H1 (cell line): ENCODE results near the gene R3HDM4. TPM values are rescaled to one million over a fixed set of nuclear protein-coding genes. Genes with fewer than 3 reads are reported as not detected.

ENCODE experiments used
- JUN ChIP-seq: IDR thresholded peaks from 2 replicates; pipeline ENCODE4 v1.6.1; 2011; ENCODE audit warnings: low read depth, mild to moderate bottlenecking, improper control_type of control experiment, low read length
- RFX5 ChIP-seq: IDR thresholded peaks from 2 replicates; pipeline ENCODE4 v1.6.1; 2011; ENCODE audit warnings: low read depth, low read length, improper control_type of control experiment, borderline replicate concordance
- RNF2 ChIP-seq: fragments of 200-900, 300-1000 bp; sonication (generic); IDR thresholded peaks from 2 replicates; pipeline ENCODE4 v1.7.1; 2016; ENCODE audit warnings: borderline replicate concordance, low read depth, mild to moderate bottlenecking, antibody characterized with exemption, low read length; ENCODE audit not compliant: poor library complexity, severe bottlenecking; ENCODE audit errors: missing control alignments
- SAP30 ChIP-seq: fragments of 300-600 bp; sonication (generic); IDR thresholded peaks from 2 replicates; pipeline ENCODE4 v1.7.1; 2012; ENCODE audit warnings: low read length, moderate library complexity, mild to moderate bottlenecking, inconsistent platforms; ENCODE audit not compliant: insufficient read depth, insufficient replicate concordance
- polyA plus RNA-seq, 7 experiments: library from polyadenylated mRNA; depleted of rRNA in 3 of 7; stranded (reverse) in 5 of 7; unstranded in 2 of 7; fragments of >200 nt in 5 of 7; fragments of 200-250 nt in 2 of 7; gene quantifications; 1 replicate in 5 of 7; 2 replicates in 1 of 7; 4 replicates in 1 of 7; pipeline versions ENCODE4 v1.2.1 to v1.2.3, GENCODE V29; 2011 to 2013; ENCODE audit warnings: missing spikeins in 2 of 7, mixed read lengths in 2 of 7
- total RNA-seq: library from RNA; stranded (reverse); fragmentation: NEBNext Ultra II Directional; extraction: Animal tissue kit (Norgen Biotek cat#: 25700); gene quantifications from 2 replicates; pipeline ENCODE4 v1.2.1, GENCODE V29; 2021

Gene R3HDM4
- total and polyA plus RNA-seq, 2 of the 8 experiments (the other 6 are each of a cell fraction or from before 2014, with no cell fraction given), result 76.8 to 102 TPM

GRCh38 chr19:931860-932647 is 19.0 kb upstream of the R3HDM4 start (continued):
- no peak for TF ChIP-seq JUN
- TF ChIP-seq SAP30, result no peak
- no peak for TF ChIP-seq RNF2
- TF ChIP-seq RFX5, result no peak
